B cell (primary cell): ENCODE results near the gene SYNGR3. TPM values are rescaled to one million over a fixed set of nuclear protein-coding genes. Genes with fewer than 3 reads are reported as not detected.

Source experiments
- ATAC-seq: fragments of 200-7000 bp; cut with Tn5 transposase; one replicate; pipeline ENCODE4 v1.10.0; 2021; ENCODE audit warnings: low read depth, mild to moderate bottlenecking, moderate number of reproducible peaks, moderate library complexity
- CTCF ChIA-PET: fragments of 350-600 bp; sonication (Branson Sonifier 250); formaldehyde crosslinking; loops from one replicate; lab custom pipeline; 2021; ENCODE audit warnings: antibody characterized with exemption, inconsistent platforms; lab: Charles Lee
- POLR2A ChIA-PET: fragments of 350-600 bp; sonication (Branson Sonifier 250); formaldehyde crosslinking; loops from one replicate; lab custom pipeline; 2021; ENCODE audit warnings: antibody characterized with exemption; lab: Charles Lee
- DNase-seq: peaks from one replicate; pipeline ENCODE4 v3.0.0; 2013
- H2AFZ ChIP-seq: 2 replicates; pipeline ENCODE4 v1.6.1; 2012; ENCODE audit warnings: mild to moderate bottlenecking, low read depth, low read length; ENCODE audit not compliant: insufficient read depth, poor library complexity, severe bottlenecking
- H3K27ac ChIP-seq, 2 donors: 1 replicate in 1 of 2; 2 replicates in 1 of 2; pipeline ENCODE4 v1.5.1; 2012 to 2013; ENCODE audit warnings: low read length in 2 of 2, mild to moderate bottlenecking in 2 of 2, moderate library complexity in 1 of 2
- H3K27me3 ChIP-seq, 4 experiments: fragments of 200-600 bp in 1 of 4; sonication (generic) in 1 of 4; replicated peaks in 1 of 4; 1 replicate in 2 of 4; 2 replicates in 2 of 4; pipeline versions ENCODE4 v1.6.1 to v1.7.0; 2013 to 2016; ENCODE audit warnings: low read length in 3 of 4, mild to moderate bottlenecking in 2 of 4, mixed read lengths in 1 of 4, moderate library complexity in 1 of 4; ENCODE audit not compliant: insufficient read depth in 4 of 4, control insufficient read depth in 3 of 4; ENCODE audit errors: control extremely low read depth in 1 of 4
- H3K36me3 ChIP-seq, 2 experiments: replicated peaks in 1 of 2; 1 replicate in 1 of 2; 2 replicates in 1 of 2; pipeline versions ENCODE4 v1.6.1 to v1.7.1; 2013; ENCODE audit warnings: low read length in 1 of 2; ENCODE audit not compliant: insufficient read depth in 2 of 2, control insufficient read depth in 1 of 2; ENCODE audit errors: control extremely low read depth in 1 of 2, extremely low read depth in 1 of 2
- H3K4me1 ChIP-seq, 2 donors: fragments of 200-600 bp in 1 of 2; sonication (generic) in 1 of 2; 1 replicate in 1 of 2; 2 replicates in 1 of 2; pipeline versions ENCODE4 v1.5.1 to v1.6.1; 2013 to 2017; ENCODE audit warnings: low read length in 2 of 2; ENCODE audit not compliant: control insufficient read depth in 2 of 2, insufficient read depth in 2 of 2
- H3K4me2 ChIP-seq: replicated peaks from 2 replicates; pipeline ENCODE3; 2012; ENCODE audit warnings: mild to moderate bottlenecking, low read depth, low read length; ENCODE audit not compliant: poor library complexity, severe bottlenecking
- H3K4me3 ChIP-seq, 5 experiments: fragments of 200-600 bp in 1 of 5; sonication (generic) in 1 of 5; 1 replicate in 3 of 5; 2 replicates in 2 of 5; pipeline versions ENCODE4 v1.5.1 to v1.7.0; 2011 to 2016; ENCODE audit warnings: low read length in 4 of 5, mild to moderate bottlenecking in 4 of 5, low read depth in 2 of 5, control low read depth in 1 of 5, moderate library complexity in 1 of 5; ENCODE audit not compliant: insufficient read depth in 1 of 5; ENCODE audit errors: control extremely low read depth in 1 of 5, extremely low read depth in 1 of 5
- H3K79me2 ChIP-seq: fragments of 200-600 bp; sonication (generic); one replicate; pipeline ENCODE4 v1.6.0; 2016; ENCODE audit warnings: low read length; ENCODE audit not compliant: control insufficient read depth, insufficient read depth
- H3K9ac ChIP-seq: fragments of 200-600 bp; sonication (generic); 2 replicates; pipeline ENCODE4 v1.6.1; 2017; ENCODE audit warnings: mild to moderate bottlenecking, low read length, moderate library complexity
- H3K9me3 ChIP-seq, 3 donors: one replicate each; pipeline versions ENCODE4 v1.6.1 to v1.7.1; 2013; ENCODE audit warnings: low read length in 2 of 3; ENCODE audit not compliant: control insufficient read depth in 2 of 3, insufficient read depth in 1 of 3; ENCODE audit errors: control extremely low read depth in 1 of 3
- H4K20me1 ChIP-seq: 2 replicates; pipeline ENCODE4 v1.6.0; 2012; ENCODE audit warnings: mild to moderate bottlenecking, low read length; ENCODE audit not compliant: insufficient read depth, control insufficient read depth, poor library complexity, severe bottlenecking
- H3K27ac Mint-ChIP-seq: one replicate; pipeline ENCODE4 v1.8.0; 2021; ENCODE audit warnings: mixed read lengths
- H3K27me3 Mint-ChIP-seq: one replicate; pipeline ENCODE4 v1.8.0; 2021; ENCODE audit warnings: mixed read lengths
- H3K4me1 Mint-ChIP-seq: one replicate; pipeline ENCODE4 v1.8.0; 2021; ENCODE audit warnings: mixed read lengths
- H3K4me3 Mint-ChIP-seq: one replicate; pipeline ENCODE4 v1.8.0; 2021; ENCODE audit warnings: mixed read lengths
- H3K9me3 Mint-ChIP-seq: one replicate; pipeline ENCODE4 v1.8.0; 2022; ENCODE audit warnings: mixed read lengths; ENCODE audit not compliant: insufficient read depth
- EZH2 ChIP-seq: IDR thresholded peaks from 2 replicates; pipeline ENCODE4 v1.6.1; 2012; ENCODE audit warnings: borderline replicate concordance, low read depth, mild to moderate bottlenecking, moderate library complexity, low read length; ENCODE audit not compliant: insufficient read depth, poor library complexity, severe bottlenecking
- WGBS: methylation state at CpG from one replicate; pipeline ENCODE4 v1.1.5; 2013; ENCODE audit warnings: missing lambda C conversion rate; ENCODE audit not compliant: insufficient coverage; 5-methylcytosine and 5-hydroxymethylcytosine counted together
- intact Hi-C: fragments of 100-400 bp; cut with micrococcal nuclease; formaldehyde crosslinking; loops from one replicate; pipeline ENCODE4 v1.10.0; 2022
- polyA plus RNA-seq: library from polyadenylated mRNA; depleted of rRNA; stranded (reverse); fragments of >200 nt; gene quantifications from 2 replicates; pipeline ENCODE4 v1.2.3, GENCODE V29; 2012
- total RNA-seq, 2 donors: library from RNA; stranded (reverse); fragments of 120-200 nt in 1 of 2; gene quantifications; 1 replicate in 1 of 2; 2 replicates in 1 of 2; pipeline versions ENCODE4 v1.2.3 to v1.2.4, GENCODE V29; 2013 to 2022
- TF ChIP-seq, protein P1 (sequence below): fragments of 200-600 bp; IDR thresholded peaks from one replicate; pipeline ENCODE4 v1.8.0; 2022; ENCODE audit warnings: antibody characterized with exemption, mild to moderate bottlenecking

Gene SYNGR3
- total and polyA plus RNA-seq, 2 donors (not counting 1 experiment from before 2014, with no cell fraction given) = 19.5 to 19.8 TPM

DNA sequence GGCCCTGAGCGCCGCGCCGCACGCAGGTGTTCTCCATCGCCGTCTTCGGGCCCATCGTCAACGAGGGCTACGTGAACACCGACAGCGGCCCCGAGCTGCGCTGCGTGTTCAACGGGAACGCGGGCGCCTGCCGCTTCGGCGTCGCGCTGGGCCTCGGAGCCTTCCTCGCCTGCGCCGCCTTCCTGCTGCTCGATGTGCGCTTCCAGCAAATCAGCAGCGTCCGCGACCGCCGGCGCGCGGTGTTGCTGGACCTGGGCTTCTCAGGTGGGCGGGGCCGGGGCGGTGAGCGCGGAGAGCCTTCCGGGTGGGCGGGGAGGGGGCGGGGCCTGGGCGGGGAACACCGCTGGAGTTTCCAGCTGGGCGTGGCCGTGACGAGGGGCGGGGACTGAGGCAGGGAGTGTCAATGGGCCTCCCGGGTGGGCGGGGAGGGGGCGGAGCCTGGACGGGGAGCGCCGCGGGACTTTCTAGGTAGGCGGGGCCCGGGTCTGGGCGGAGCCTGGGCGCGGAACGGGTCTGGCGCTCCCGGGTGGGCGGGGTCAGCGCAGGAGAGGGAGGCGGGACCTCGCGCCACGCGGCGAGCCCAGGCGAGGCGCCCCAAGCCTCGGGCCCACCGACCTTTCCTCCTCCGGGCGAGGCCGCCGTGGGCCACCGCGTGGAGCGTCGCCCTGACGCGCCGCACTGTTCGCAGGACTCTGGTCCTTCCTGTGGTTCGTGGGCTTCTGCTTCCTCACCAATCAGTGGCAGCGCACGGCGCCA lies 2.4 kb downstream of the SYNGR3 start:
- H3K9ac ChIP-seq = peak overlapping the region; percentile 53
- H3K27ac Mint-ChIP-seq = peak overlapping the region; percentile 97
- WGBS = 6% methylated on average over 81 of the region's 96 CpGs
- peak overlapping the region; percentile 51 for H2AFZ ChIP-seq
- H3K79me2 ChIP-seq = no peaks in the 10 kb centered on the region
- CTCF ChIA-PET = interaction anchor here (1.4 to 5.5 kb wide), 3 partner anchors 12 to 163 kb away, joined by 3 to 32 read pairs (median 4); partner anchors contain the start of genes RPS2 and TRAF7
- H3K4me1 Mint-ChIP-seq = peaks cover 33% of the 10 kb centered on the region
- intact Hi-C loops = loop anchor here (1.0 to 10.0 kb wide), 7 partner anchors 9 to 785 kb away; partner anchors contain the start of genes ELOB, MSRB1, RPS2 and TRAF7
- no peaks in the 10 kb centered on the region for H3K36me3 ChIP-seq
- H3K4me2 ChIP-seq = peak overlapping the region; percentile 100
- POLR2A ChIA-PET = interaction anchor here (0.5 to 3.0 kb wide), 12 partner anchors 9 to 754 kb away, joined by 3 to 36 read pairs (median 6); partner anchors contain the start of genes ECI1, JPT2, PDPK1 and RPS2
- H3K9me3 ChIP-seq = peaks cover 0 to 13% (median 0%) of the 10 kb centered on the region in 3 donors
- peak overlapping the region; percentile 91 for H3K4me3 Mint-ChIP-seq
- DNase-seq (peak; percentile 96), ATAC-seq (peak; percentile 77)
- peaks cover 24 to 35% of the 10 kb centered on the region in 2 donors for H3K4me1 ChIP-seq
- no peaks in the 10 kb centered on the region for H3K27me3 ChIP-seq
- H3K27ac ChIP-seq = peak overlapping the region; percentile 86 to 92
- no peak for TF ChIP-seq EZH2
- TF ChIP-seq, protein P1, sequence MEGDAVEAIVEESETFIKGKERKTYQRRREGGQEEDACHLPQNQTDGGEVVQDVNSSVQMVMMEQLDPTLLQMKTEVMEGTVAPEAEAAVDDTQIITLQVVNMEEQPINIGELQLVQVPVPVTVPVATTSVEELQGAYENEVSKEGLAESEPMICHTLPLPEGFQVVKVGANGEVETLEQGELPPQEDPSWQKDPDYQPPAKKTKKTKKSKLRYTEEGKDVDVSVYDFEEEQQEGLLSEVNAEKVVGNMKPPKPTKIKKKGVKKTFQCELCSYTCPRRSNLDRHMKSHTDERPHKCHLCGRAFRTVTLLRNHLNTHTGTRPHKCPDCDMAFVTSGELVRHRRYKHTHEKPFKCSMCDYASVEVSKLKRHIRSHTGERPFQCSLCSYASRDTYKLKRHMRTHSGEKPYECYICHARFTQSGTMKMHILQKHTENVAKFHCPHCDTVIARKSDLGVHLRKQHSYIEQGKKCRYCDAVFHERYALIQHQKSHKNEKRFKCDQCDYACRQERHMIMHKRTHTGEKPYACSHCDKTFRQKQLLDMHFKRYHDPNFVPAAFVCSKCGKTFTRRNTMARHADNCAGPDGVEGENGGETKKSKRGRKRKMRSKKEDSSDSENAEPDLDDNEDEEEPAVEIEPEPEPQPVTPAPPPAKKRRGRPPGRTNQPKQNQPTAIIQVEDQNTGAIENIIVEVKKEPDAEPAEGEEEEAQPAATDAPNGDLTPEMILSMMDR = no peak
- H4K20me1 ChIP-seq = no peaks in the 10 kb centered on the region
- no peaks in the 10 kb centered on the region for H3K27me3 Mint-ChIP-seq
- H3K9me3 Mint-ChIP-seq = no peaks in the 10 kb centered on the region
- peak overlapping the region in 4 of 5 experiments; percentile 51 to 93 (median 69) for H3K4me3 ChIP-seq
